SK-N-MC (cell line): ENCODE results near the gene CHST13.

Experiments
- EZH2 ChIP-seq: fragments of 200-600 bp; sonication (generic); IDR thresholded peaks from one replicate; pipeline ENCODE4 v1.6.1; 2017; ENCODE audit warnings: antibody characterized with exemption
- POLR2AphosphoS5 ChIP-seq: IDR thresholded peaks from 2 replicates; pipeline ENCODE4 v1.6.1; 2012; ENCODE audit warnings: mild to moderate bottlenecking, low read depth, low read length, borderline replicate concordance

DNA sequence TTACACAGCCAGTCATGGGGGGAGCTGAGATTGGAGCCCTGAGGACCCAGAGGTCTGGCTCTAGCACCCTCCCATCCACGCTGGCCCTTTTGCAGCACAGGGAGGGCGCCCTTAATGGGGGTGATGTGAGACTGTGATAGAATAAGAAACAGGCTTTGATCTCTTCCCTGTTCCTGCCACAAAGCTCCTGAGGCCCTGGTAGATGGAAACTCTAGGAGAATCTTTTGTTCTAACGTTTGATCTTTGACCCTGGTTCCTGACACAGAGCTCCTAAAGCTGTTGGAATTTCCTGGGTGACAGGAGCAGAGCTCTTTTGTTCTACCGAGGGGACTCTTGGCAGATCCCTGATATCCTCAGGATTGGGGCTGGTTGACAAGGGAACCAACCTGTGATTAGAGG is 5.2 kb upstream of the CHST13 start:
- TF ChIP-seq POLR2AphosphoS5 (no peak), EZH2 (no peak)
